HG02588 (cell line): ENCODE results near the gene SPRY4.
"Not testable (repeated sequence)": the region's sequence is repeated elsewhere in the genome, so short reads cannot be mapped to it uniquely, and the experiment has no call there.

Experiments
- ATAC-seq: cut with Tn5 transposase; IDR thresholded peaks from one replicate; pipeline ENCODE4 v1.9.1; 2021; ENCODE audit warnings: mild to moderate bottlenecking, moderate library complexity; ENCODE audit not compliant: unreplicated experiment

The SPRY4 gene

DNA sequence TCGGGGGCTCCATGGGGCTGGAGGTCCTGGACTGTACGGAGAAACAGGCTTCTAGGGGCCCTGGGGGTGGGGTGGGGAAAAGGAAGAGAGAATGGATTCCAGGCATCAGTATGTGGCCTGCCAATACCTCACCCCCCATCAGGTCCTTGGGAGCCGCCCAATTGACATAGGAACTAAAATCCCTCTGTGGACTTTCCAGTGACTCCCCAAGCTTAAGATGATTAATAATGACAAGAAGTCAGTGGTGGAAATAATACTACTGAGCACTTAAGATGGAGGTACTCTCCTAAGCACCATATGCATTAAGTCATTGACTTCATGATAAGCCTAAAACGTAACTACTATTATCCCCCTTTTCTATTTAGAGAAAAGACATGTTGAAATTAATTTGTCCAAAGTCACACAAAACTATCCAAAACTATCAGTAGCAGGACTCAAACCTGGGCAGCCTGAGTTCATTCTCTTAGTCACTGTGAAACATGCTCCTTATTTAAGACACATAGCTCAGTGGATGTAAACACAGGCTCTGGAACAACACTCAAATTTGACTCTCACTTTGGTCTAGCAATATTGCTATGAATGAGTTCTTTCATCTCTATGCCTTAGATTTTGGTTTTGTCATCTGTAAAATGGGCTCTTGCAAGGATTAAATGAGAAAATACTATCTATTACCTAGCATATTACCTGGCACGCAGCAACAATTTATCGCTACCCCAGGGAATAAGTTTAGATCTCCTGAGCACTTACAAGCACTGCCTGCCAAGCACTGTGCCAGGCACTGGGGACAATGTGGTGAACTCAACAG lies 9.5 kb downstream of the SPRY4 start:
- ATAC-seq, result no peak

DNA sequence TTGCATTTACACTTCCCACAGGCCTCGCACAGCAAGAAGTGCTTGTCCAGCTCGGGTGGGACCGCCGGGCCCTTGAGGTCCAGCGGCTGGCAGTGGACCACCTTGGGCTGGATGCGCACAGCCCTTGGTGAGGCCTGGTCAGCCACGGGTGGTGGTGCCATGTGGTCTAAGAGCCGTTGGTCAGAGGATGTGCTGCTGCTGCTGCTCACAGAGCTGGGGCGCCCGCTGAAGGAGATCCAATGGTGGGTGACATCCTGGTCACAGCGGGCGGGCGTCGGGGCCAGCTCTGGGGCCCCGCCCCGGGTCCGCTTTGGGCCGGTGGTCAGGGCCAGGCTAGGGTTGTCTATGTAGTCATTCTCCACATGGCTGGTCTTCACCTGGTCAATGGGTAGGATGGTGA lies 10.2 kb downstream of the SPRY4 start:
- ATAC-seq, result no peak

DNA sequence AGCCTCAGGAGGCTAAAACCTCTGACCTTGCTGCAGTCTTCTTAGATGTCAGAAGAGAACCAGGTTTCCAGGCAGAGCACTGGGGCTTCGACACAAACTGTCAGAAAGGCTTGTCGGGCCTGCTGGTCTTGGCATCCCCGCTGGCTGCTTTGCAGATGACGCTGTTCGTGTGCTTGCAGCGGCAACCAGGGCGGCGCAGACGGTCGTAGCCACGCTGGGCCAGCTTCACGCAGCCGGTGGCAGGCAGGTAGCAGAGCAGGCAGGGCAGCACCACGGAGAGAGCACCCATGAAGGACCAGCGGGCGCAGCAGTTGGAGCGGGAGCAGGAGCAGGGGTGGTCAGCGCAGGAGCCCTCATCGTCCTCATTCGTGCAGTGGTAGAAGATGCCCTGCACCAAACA lies 10.7 kb downstream of the SPRY4 start:
- no peak for ATAC-seq

DNA sequence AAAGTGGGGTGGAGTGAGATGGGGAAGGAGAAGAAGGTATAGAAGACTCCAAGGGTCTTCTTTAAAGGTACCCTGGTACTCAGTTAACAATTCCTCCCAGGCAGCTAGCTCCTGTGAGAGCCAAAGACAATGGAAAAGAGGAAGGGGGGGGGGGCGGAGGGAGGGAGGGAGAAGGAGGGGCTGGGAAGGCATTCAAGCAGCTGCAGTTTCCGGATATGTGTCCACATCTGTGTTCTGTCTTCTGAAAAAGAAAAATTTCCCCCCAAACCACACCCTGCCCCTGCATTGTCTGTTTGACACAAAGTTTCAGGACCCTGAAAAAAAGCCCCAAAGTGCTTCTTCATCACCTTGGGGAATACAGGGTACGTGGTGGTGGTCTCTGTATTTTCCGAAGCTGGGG lies 11.1 kb downstream of the SPRY4 start:
- ATAC-seq, result no peak

DNA sequence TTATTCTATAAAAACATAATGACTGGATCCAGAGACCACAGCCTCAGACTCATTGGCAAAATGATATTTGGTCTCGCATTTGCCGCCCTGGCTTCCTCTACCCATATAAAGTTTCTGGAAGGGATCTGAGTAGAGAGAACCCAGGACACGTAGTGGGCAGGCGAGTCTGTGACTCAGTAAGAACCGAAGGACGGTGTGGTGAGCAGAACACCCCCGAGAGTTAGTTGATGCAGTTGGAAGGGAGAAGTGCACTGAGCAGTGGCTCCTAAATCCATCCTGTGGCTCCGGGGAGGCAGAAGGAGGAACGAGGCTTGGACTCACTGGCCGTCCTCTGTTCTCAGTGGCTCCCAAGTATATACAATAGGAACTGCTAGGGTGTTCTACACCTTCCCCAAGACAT lies 11.5 kb downstream of the SPRY4 start:
- ATAC-seq, result no peak

DNA sequence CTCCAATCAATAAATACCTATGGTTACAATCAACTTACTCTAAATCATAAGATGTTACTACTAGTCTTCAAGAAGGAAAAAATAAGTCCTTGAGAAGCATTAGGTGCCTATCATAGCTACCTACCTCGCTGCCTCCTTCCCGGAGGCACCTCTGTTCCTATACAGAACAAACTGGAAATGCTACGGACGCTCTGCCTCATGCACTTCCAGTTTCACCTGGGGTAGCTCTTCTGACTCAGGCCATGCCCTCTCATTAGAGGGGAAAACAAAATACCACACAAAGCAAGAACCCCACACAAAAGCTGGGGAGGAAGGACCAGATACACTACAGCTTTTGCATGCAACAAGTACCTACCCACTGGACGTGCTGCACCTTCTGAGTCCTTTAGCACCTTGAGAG lies 12.4 kb downstream of the SPRY4 start:
- ATAC-seq, result no peak

DNA sequence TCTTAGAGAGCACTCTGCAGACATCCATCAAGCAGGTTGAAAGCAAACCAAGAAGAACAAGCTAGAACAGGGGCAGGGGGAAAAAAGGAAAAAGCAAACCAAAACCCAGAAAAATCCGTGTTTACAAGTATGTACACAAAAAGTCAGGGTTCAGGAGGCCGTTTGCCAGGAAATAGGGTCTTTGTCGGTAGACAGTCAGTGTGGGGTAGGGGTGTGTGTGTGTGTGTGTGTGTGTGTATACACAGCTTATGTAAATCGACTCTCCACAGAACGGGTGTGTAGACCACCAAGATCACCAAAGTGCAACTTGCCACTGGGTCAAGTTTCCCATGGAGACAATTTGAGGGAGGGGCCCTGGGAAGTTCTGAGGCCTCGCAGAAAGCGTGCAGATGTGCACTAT lies 13.1 kb downstream of the SPRY4 start:
- ATAC-seq, result no peak

GRCh38 chr5:142310803-142311202 lies 14.0 kb downstream of the SPRY4 start:
- ATAC-seq, result no peak

GRCh38 chr5:142309747-142310318 lies 15.0 kb downstream of the SPRY4 start:
- ATAC-seq, result no peak

DNA sequence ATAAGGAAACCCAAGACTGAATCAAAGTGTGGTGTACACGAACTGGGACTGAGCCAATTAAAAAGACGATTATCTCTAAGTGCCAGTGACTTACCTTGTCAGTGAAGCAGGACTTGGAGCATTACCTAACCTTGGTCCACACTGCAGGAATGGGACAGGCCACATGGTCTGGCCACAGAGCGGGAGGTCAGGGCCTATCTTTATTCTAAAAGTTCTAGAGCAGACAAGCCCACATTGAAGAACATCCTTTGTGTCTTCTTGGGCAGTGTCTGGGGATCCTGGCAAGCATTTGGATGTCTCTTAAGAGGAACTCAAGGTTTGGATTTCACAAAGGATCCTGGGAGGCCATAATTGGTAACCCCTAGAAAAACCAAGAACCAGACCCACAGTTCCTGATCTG lies 16.5 kb downstream of the SPRY4 start:
- no peak for ATAC-seq

DNA sequence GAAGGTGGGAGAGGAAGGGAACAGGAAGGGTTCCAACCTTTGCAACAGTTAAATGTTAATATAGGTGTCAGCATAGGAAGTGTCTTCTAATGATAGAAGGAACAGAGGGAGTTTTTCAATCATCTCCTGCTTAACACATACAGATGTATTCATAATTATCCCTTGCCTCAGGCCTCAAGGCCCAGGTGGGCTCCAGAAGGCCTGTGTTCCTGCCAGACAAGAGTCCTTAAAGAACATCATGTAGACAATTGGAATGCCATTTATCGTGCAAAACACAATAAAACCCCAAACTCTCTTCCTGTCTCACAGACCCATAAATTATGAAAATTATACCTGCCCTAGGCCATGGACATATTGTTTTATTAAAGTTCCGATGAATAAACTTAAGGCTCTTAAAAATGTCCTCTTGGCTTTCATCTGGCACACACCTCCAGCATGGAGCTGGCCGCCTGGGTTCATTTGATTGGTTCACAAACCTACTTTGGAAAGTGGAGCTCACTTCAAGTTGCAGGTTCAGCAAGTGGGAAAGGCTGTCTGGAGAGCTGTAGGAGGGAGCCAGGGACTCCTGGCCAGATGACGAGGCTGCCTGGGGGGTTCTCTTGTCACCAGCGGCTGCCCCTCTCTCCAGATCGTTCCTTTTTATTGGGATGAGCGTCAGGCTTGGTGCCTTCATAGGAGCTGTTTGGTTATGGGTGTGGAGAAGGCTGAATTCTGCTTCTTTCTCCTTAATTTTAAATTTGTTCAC lies 17.5 kb downstream of the SPRY4 start:
- ATAC-seq, result no peak

DNA sequence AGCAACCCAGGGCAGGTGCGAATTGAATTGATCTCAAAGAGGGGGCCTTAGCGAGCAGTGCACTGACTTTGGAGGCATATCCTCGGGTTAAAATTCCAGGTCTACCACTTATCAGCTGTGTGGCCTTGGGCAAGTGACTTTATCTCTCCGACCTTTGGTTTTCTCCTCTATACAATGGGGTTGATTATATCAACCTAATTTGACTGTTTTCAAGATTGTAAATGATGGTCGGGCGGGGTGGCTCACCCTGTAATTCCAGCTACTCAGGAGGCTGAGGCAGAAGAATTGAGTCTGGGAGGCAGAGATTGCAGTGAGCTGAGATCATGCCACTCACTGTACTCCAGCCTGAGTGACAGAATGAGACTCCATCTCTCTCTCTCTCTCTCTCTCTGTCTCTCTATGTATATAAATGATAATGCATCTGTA lies 18.7 kb downstream of the SPRY4 start:
- no peak for ATAC-seq

DNA sequence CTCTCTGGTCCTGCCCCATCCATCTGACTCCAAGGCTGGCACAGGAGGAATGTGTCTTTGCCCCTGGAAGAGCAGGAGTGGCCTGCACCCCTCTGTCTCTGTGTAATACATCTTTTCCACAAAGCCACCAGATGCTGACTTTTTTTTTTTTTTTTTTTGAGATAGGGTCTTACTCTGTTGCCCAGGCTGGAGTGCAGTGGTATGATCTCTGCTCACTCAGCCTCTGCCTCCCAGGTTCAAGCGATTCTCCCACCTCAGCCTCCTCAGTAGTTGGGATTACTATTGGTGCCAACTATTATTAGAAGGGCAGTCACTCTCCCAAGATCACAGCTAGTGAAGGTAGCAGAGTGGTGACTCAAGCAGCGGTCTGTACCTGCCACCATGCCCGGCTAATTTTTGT lies 19.6 kb downstream of the SPRY4 start:
- ATAC-seq, result no peak

- no peak for ATAC-seq
These were observed 20.7 kb downstream of the SPRY4 start for GRCh38 chr5:142304013-142304701.

DNA sequence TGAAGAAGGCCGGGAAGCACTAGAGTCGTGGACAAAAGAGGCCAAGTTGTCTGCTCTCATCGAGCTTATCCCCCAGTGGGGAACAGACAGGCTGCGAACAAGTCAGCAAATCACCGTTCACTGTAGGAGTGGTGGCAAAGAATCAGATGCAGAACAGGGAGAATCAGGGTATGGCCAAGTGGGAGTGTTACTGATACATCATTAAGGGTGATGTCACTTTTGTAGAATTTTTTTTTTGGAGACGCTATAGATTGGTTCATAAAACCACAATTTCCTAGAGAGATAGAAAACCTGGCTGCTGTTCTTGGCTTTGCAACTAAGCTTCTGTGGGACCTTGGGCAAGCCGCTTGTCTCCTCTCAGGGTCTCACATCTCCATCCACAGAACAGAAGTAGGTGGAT lies 21.3 kb downstream of the SPRY4 start:
- ATAC-seq, result no peak

DNA sequence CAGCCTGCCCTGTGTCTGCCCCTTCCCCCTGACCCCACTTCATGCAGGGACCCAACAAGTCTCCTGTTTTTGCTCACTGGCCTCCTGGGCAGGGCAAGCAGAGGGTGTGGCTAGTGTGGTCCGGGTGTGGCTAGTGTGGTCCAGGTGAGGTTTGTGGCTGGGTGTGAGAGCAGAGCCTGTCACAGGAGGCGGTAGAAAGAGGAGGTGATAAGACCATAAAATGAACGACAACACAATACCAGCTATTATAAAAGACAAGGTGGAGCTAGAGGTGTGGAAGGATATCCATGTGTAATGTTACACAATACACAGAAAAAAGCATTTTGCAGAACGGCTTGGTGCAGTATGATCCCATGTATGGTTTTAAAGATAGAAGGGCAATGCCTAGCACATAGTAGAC lies 23.3 kb downstream of the SPRY4 start:
- ATAC-seq, result no peak

DNA sequence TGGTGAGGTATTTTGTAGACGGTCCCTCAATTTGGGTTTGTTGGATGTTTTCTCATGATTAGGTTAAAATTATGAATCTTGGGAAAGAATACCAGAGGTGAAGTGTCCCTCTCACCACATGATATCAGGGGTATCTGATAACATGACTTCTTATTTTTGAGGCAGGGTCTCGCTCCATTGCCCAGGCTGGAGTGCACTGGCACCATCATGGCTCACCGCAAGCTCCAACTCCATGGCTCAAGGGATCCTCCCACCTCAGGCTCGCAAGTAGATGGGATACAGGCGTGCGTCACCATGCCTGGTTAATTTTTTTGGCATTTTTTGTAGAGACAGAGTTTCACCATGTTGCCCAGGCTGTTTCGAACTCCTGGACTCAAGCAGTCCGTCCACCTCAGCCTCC lies 24.1 kb downstream of the SPRY4 start:
- ATAC-seq, result no peak

DNA sequence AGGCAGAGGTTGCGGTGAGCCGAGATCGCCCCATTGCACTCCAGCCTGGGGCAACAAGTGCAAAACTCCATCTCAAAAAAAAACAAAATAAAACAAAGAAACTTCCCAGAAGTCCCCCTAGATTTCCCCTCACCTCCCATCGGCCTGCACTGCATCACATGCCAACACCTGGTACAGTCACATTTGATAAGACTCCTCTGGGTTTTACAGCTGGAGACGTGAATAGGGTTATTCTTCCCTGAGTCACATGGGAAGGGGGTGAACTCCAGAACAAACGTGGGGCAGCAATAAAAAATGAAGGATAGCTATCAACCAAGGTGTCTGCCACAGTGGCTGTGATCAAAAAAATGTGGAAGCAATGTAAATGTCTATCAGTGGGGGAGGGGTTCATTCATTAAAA lies 26.0 kb downstream of the SPRY4 start:
- ATAC-seq, result no peak

DNA sequence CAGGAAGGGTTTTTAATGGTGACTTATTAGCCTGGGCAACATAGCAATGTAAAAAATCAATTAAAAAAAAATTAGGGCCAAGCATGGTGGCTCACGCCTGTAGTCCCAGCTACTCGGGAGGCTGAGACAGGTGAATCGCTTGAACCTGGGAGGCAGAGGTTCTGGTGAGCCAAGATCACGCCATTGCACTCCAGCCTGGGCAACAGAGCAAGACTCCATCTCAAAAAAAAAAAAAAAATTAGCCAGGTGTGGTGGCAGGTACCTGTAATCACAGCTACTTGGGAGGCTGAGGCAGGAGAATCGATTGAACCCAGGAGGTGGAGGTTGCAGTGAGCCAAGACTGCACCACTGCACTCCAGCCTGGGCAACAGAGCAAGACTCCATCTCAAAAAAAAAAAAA lies 27.0 kb downstream of the SPRY4 start:
- not testable (repeated sequence) for ATAC-seq

- no peak for ATAC-seq
These were observed 27.9 kb downstream of the SPRY4 start for GRCh38 chr5:142296914-142297417.
